ES-I3 (cell line): ENCODE results near the gene MS4A2.
"Not testable (repeated sequence)": the region's sequence is repeated elsewhere in the genome, so short reads cannot be mapped to it uniquely, and the experiment has no call there.

Source experiments
- H3K36me3 ChIP-seq: 2 replicates; pipeline ENCODE4 v1.6.1; 2013; ENCODE audit warnings: mild to moderate bottlenecking, low read length, control low read depth, moderate library complexity; ENCODE audit not compliant: insufficient read depth
- H3K4me1 ChIP-seq: 2 replicates; pipeline ENCODE4 v1.6.1; 2013; ENCODE audit warnings: mild to moderate bottlenecking, control low read depth, low read length; ENCODE audit not compliant: insufficient read depth
- H3K9ac ChIP-seq: 2 replicates; pipeline ENCODE4 v1.6.1; 2013; ENCODE audit warnings: low read depth, mild to moderate bottlenecking, low read length, moderate library complexity
- H3K9me3 ChIP-seq: 2 replicates; pipeline ENCODE4 v1.6.1; 2013; ENCODE audit warnings: mild to moderate bottlenecking, low read length, moderate library complexity; ENCODE audit not compliant: control insufficient read depth, insufficient read depth

MS4A2 gene

GRCh38 chr11:60121264-60121663 is 32.8 kb downstream of the MS4A2 start:
- Histone ChIP-seq H3K9ac (no peak overlapping the region), H3K36me3 (no peaks in the 10 kb centered on the region), H3K4me1 (peaks cover 12% of the 10 kb centered on the region; the same call in 1 of the 2 replicates), H3K9me3 (no peaks in the 10 kb centered on the region)

DNA sequence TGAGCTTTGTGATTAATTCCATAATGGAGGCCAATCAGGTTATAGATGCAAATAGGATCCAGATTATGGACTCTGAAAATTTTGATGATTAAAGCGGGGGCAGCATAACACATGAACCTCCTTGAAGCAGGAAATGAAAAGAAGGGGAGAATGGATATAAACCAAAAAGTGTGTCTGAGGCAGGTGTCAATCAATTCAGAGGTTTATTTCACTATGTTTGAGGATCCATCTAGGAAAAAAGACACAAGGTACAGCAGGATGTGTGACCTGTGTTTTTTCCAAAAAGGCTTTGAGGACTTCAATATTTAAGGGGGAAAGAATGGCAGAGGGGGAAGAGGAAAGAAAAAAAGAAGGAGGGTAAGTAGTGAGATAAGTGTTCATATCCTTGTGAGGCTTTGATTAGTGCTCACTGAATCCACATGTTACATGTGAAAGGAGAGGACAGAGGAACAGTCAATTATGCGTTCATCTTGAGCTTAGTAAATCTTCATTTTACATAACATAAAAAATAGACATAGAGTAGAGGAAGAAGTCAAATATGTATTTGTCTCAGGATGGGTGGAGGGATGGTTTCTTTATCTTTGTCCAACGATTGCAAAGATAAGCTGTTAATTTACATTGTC is 34.1 kb downstream of the MS4A2 start:
- H3K4me1 ChIP-seq = peaks cover 12% of the 10 kb centered on the region; the same call in 1 of the 2 replicates
- no peaks in the 10 kb centered on the region for H3K36me3 ChIP-seq
- H3K9me3 ChIP-seq = no peaks in the 10 kb centered on the region
- H3K9ac ChIP-seq = no peak overlapping the region

GRCh38 chr11:60124802-60125432 is 36.5 kb downstream of the MS4A2 start:
- Histone ChIP-seq H3K36me3 (no peaks in the 10 kb centered on the region), H3K9ac (no peak overlapping the region), H3K9me3 (no peaks in the 10 kb centered on the region), H3K4me1 (peaks cover 12% of the 10 kb centered on the region; the same call in 1 of the 2 replicates)

GRCh38 chr11:60125956-60126585 is 37.6 kb downstream of the MS4A2 start:
- Histone ChIP-seq H3K9me3 (no peaks in the 10 kb centered on the region), H3K36me3 (no peaks in the 10 kb centered on the region), H3K9ac (no peak overlapping the region), H3K4me1 (peaks cover 6% of the 10 kb centered on the region; the same call in 1 of the 2 replicates)

DNA sequence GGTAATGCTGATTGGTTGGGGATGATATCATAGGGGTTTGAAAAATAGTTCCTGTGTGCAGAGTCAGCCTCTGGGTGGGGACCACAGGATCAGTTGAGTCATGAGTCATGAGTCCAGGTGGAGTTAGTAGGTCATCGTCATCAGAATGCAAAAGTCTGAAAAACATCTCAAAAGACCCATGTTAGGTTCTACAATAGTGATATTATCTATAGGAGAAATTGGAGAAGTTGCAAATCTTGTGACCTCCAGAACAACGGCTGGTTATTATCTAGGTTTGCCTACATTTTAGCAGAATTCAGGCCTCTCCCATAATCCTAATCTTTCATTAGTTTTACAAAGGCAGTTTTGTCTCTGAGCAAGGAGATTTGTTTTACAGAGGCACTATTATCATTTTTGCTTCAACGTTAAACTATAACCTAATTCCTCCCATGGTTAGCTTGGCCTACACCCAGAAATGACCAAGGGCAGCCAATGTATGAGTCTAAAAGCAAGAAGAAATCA is 38.9 kb downstream of the MS4A2 start:
- no peaks in the 10 kb centered on the region for H3K36me3 ChIP-seq
- H3K9ac ChIP-seq = no peak overlapping the region
- no peaks in the 10 kb centered on the region for H3K9me3 ChIP-seq
- H3K4me1 ChIP-seq = peaks cover 3% of the 10 kb centered on the region; the same call in 1 of the 2 replicates

GRCh38 chr11:60128376-60128775 is 39.9 kb downstream of the MS4A2 start:
- no peaks in the 10 kb centered on the region for H3K36me3 ChIP-seq
- H3K4me1 ChIP-seq = peaks cover 3% of the 10 kb centered on the region; the same call in 1 of the 2 replicates
- H3K9ac ChIP-seq = no peak overlapping the region
- no peaks in the 10 kb centered on the region for H3K9me3 ChIP-seq

DNA sequence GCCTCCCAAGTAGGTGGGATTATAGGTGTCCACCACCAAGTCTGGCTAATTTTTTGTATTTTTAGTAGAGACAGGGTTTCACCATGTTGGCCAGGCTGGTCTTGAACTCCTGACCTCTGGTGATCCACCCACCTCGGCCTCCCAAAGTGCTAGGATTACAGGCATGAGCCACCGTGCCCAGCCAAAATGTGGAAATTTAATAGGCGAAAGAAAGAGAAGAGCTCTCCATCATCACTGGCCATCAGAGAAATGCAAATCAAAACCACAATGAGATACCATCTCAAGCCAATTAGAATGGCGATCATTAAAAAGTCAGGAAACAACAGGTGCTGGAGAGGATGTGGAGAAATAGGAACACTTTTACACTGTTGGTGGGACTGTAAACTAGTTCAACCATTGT is 40.4 kb downstream of the MS4A2 start:
- H3K36me3 ChIP-seq, H3K9me3 ChIP-seq, H3K4me1 ChIP-seq, H3K9ac ChIP-seq: not testable (repeated sequence)

DNA sequence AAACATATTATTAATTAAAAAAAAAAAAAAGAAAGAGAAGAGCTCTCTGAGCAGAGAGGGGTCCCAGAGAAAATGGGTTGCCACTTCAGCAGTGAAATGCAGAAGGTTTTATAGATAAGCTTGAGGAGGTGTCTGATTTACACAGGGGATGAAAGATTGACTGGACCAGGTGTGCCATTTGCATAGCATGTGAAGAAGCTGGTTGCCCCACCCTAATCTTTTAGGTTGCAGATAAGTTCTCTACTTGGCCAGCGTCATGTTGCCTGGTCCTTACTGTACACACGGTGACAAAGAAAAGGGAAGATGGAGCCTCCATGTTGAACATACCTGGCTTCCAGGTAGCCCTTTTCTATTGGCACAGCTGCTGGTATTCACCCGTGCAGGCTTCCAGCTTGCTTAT is 41.4 kb downstream of the MS4A2 start:
- Histone ChIP-seq H3K4me1 (no peaks in the 10 kb centered on the region), H3K9me3 (no peaks in the 10 kb centered on the region), H3K9ac (no peak overlapping the region), H3K36me3 (no peaks in the 10 kb centered on the region)

DNA sequence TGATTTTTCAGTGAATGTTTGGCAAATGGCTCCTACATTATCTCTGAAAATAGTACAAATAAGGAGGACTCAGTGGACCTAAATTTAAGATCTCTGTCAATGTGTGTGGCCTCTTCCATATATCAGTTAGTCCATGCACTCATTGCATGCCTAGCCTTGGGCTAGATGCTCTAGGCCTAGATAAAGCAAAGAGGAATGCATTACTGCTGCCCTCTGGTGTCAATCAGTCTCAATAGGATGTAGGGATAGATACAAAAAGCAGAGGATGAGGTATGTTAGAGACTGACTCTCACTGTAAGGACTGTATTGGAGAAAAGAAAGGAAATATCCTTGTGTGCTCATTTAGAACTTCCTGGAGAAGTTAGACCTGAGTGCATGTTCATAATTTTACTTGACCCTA is 42.0 kb downstream of the MS4A2 start:
- Histone ChIP-seq H3K9ac (no peak overlapping the region), H3K36me3 (no peaks in the 10 kb centered on the region), H3K9me3 (no peaks in the 10 kb centered on the region), H3K4me1 (no peaks in the 10 kb centered on the region)

- no peaks in the 10 kb centered on the region for H3K4me1 ChIP-seq
- H3K9me3 ChIP-seq = no peaks in the 10 kb centered on the region
- H3K9ac ChIP-seq = no peak overlapping the region
- H3K36me3 ChIP-seq = no peaks in the 10 kb centered on the region
Observed at GRCh38 chr11:60131912-60132311, 43.4 kb downstream of the MS4A2 start.

GRCh38 chr11:60133917-60134316 is 45.5 kb downstream of the MS4A2 start:
- H3K9ac ChIP-seq = no peak overlapping the region
- H3K4me1 ChIP-seq = no peaks in the 10 kb centered on the region
- H3K9me3 ChIP-seq = no peaks in the 10 kb centered on the region
- H3K36me3 ChIP-seq = no peaks in the 10 kb centered on the region

DNA sequence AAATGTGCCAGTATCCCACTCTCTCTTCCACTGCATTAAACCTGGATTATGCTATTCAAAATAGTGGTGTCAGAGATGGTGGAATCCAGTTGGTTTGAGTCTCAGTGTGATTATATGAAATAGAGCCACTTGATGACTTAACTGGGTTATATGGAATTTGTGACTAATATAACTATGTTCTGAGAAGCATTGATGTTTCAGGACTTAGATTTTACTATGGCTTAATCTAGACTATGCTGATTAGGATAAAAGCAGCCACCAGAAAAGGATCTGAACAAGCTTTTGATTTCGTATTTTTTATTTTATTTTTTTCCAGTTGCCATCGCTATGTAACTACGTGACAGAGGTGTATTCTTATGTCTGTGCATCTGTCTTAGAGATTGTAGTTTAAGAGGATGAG is 55.3 kb downstream of the MS4A2 start:
- no peaks in the 10 kb centered on the region for H3K36me3 ChIP-seq
- no peaks in the 10 kb centered on the region for H3K9me3 ChIP-seq
- H3K9ac ChIP-seq = no peak overlapping the region
- H3K4me1 ChIP-seq = no peaks in the 10 kb centered on the region

- H3K4me1 ChIP-seq = no peaks in the 10 kb centered on the region
- no peak overlapping the region for H3K9ac ChIP-seq
- H3K36me3 ChIP-seq = no peaks in the 10 kb centered on the region
- H3K9me3 ChIP-seq = no peaks in the 10 kb centered on the region
Observed at GRCh38 chr11:60145677-60146076, 57.2 kb downstream of the MS4A2 start.
